Measurements from ENCODE around the gene DAP3. TPM values are rescaled to one million over a fixed set of nuclear protein-coding genes. Genes with fewer than 3 reads are reported as not detected.

DAP3 gene
- total RNA-seq, 6 donors from 2014 or later, result 60.8 to 233 (median 100) TPM

DNA sequence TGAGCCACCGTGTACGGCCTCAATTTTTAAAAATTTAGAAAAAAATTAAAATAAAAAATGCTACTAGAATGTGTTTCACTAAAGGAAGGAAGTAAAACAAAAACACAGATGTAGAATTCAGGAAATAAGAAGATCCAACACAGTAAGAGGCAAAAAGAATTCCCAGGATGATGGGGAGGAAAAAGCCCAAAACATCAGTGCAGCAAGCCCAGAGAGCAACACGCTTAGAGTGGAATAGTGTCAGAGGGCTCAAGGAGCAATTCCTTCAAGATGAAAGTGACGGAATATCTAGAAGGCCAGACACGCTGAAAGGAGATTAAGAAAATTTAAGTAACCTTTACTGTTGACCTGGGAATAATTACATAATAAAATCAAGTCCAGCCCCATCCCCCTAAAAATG lies 80.4 kb downstream of the DAP3 start:
- Histone ChIP-seq H3K4me3 (no peak overlapping the region), H3K36me3 (peaks cover 27 to 97% (median 69%) of the 10 kb centered on the region in 4 donors), H3K27ac (no peak overlapping the region), H3K27me3 (no peaks in the 10 kb centered on the region), H3K4me1 (peaks cover 0 to 3% (median 0%) of the 10 kb centered on the region in 4 donors), H3K9me3 (no peaks in the 10 kb centered on the region)
- DNase-seq, result no peak
- TF ChIP-seq POLR2AphosphoS5 (IDR thresholded peaks at IDR 0.05) (no peak), EP300 (IDR thresholded peaks at IDR 0.05) (no peak), POLR2A (IDR thresholded peaks at IDR 0.05) (no peak)
- TF ChIP-seq, protein P1, sequence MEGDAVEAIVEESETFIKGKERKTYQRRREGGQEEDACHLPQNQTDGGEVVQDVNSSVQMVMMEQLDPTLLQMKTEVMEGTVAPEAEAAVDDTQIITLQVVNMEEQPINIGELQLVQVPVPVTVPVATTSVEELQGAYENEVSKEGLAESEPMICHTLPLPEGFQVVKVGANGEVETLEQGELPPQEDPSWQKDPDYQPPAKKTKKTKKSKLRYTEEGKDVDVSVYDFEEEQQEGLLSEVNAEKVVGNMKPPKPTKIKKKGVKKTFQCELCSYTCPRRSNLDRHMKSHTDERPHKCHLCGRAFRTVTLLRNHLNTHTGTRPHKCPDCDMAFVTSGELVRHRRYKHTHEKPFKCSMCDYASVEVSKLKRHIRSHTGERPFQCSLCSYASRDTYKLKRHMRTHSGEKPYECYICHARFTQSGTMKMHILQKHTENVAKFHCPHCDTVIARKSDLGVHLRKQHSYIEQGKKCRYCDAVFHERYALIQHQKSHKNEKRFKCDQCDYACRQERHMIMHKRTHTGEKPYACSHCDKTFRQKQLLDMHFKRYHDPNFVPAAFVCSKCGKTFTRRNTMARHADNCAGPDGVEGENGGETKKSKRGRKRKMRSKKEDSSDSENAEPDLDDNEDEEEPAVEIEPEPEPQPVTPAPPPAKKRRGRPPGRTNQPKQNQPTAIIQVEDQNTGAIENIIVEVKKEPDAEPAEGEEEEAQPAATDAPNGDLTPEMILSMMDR (IDR thresholded peaks at IDR 0.05), result no peak
- no peak for ATAC-seq (ENCODE audit: low FRiP score in 2 of 2)
- WGBS, 2 donors, result 92 to 95% methylated on average over 5 of the region's 5 CpGs

DNA sequence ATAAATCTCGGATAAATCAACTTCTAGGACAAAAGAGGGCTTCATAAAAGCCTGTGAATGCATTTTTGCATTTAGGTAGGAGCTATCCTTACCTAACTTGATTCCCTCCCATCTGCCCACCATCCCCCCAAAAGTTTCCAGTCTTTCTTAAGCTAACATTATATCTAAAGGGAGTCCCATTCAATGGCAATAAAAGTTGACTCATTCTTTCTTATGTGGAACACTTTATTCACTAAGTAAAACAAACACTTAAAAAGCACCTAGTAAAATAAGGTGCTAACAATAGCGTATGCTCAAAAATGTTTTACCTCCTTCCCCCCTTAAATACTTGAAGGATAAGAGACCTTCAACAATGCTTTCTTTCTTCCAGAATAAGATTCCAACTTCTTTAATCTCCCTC lies 84.3 kb downstream of the DAP3 start:
- no peaks in the 10 kb centered on the region for H3K27me3 ChIP-seq
- H3K27ac ChIP-seq, result peak overlapping the region in 1 of 4 donors; percentile 0
- peaks cover 34 to 98% (median 60%) of the 10 kb centered on the region in 4 donors for H3K36me3 ChIP-seq
- DNase-seq (no peak), ATAC-seq (ENCODE audit: low FRiP score in 2 of 2) (no peak)
- no peak overlapping the region for H3K4me3 ChIP-seq
- no peaks in the 10 kb centered on the region for H3K4me1 ChIP-seq
- 72 to 82% methylated on average over 2 of the region's 2 CpGs for WGBS, 2 donors
- no peak for TF ChIP-seq POLR2AphosphoS5 (IDR thresholded peaks at IDR 0.05)
- TF ChIP-seq, protein P1 (IDR thresholded peaks at IDR 0.05), result no peak
- no peak for TF ChIP-seq POLR2A (IDR thresholded peaks at IDR 0.05)
- TF ChIP-seq EP300 (IDR thresholded peaks at IDR 0.05), result no peak
- no peaks in the 10 kb centered on the region for H3K9me3 ChIP-seq

DNA sequence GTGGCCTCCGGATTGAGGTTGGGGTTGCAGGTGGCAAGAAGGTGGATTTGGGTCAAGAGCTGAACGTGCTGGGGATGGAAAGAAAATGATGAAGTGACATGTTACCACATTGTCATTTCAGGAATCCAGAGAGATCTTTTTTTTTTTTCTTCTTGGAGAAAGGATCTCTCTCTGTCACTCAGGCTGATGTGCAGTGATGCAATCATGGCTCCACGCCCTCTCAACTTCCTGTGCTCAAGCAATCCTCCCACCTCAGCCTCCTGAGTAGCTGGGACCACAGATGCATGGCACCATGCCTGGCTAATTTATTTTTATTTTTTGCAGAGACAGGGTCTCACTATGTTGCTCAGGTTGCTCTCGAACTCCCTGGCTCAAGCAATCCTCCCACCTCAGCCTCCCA lies 87.5 kb downstream of the DAP3 start:
- peaks cover 16 to 89% (median 40%) of the 10 kb centered on the region in 4 donors for H3K36me3 ChIP-seq
- no peaks in the 10 kb centered on the region for H3K9me3 ChIP-seq
- H3K27ac ChIP-seq, result no peak overlapping the region
- no peak for DNase-seq
- ATAC-seq (ENCODE audit: low FRiP score in 2 of 2), result no peak
- H3K27me3 ChIP-seq, result no peaks in the 10 kb centered on the region
- H3K4me3 ChIP-seq, result no peak overlapping the region
- WGBS, 2 donors, result 84 to 85% methylated on average over 4 of the region's 4 CpGs
- TF ChIP-seq EP300 (IDR thresholded peaks at IDR 0.05) (no peak), POLR2AphosphoS5 (IDR thresholded peaks at IDR 0.05) (no peak), POLR2A (IDR thresholded peaks at IDR 0.05) (no peak)
- TF ChIP-seq, protein P1 (IDR thresholded peaks at IDR 0.05), result no peak
- H3K4me1 ChIP-seq, result no peaks in the 10 kb centered on the region

DNA sequence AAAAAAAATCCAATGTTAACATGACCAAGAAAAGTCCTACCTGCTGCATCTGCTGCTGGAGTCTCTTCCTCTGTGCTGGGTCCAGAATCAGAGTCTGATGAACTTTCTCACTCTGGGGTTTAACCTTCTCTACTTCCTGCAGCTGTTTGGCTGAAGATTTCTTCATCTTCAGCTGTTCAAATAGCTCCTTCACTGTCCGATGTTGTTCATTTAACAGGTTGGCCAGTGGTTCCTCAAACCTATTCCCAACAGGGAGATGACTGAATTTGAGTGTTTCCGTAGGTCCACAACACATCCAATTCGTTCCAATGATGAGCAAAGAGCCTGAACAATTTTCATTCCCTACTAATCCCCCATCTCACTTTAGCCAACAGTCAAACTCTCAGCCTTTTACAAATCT lies 88.7 kb downstream of the DAP3 start:
- H3K4me1 ChIP-seq, result no peaks in the 10 kb centered on the region
- H3K27ac ChIP-seq, result no peak overlapping the region
- no peak for ATAC-seq (ENCODE audit: low FRiP score in 2 of 2)
- no peaks in the 10 kb centered on the region for H3K27me3 ChIP-seq
- no peaks in the 10 kb centered on the region for H3K9me3 ChIP-seq
- TF ChIP-seq POLR2AphosphoS5 (IDR thresholded peaks at IDR 0.05), result no peak
- no peak for TF ChIP-seq POLR2A (IDR thresholded peaks at IDR 0.05)
- TF ChIP-seq, protein P1 (IDR thresholded peaks at IDR 0.05), result no peak
- TF ChIP-seq EP300 (IDR thresholded peaks at IDR 0.05), result no peak
- WGBS, 2 donors, result 86 to 96% methylated on average over 3 of the region's 3 CpGs
- no peak overlapping the region for H3K4me3 ChIP-seq
- DNase-seq, result no peak
- peaks cover 10 to 89% (median 30%) of the 10 kb centered on the region in 4 donors for H3K36me3 ChIP-seq

Other genes with a start within 250 kb of the DAP3 start
- 10 to 100 TPM; 43.5 to 68.8 (median 55.1) TPM for gene ASH1L, start 126.3 kb upstream of the DAP3 start, total RNA-seq
- 10 to 100 TPM; 17.4 to 82.8 (median 27.2) TPM for gene MSTO1, start 78.9 kb upstream of the DAP3 start, total RNA-seq
- 100 to 1,000 TPM in 3 of 6 donors, 10 to 100 TPM in 3; 49.3 to 225 (median 89.9) TPM for gene YY1AP1, start 317 bp upstream of the DAP3 start, total RNA-seq
- 100 to 1,000 TPM in 1 of 6 donors, 10 to 100 TPM in 5; 28.9 to 160 (median 46.3) TPM for gene GON4L, start 168.1 kb downstream of the DAP3 start, total RNA-seq
- 10 to 100 TPM in 1 of 6 donors, 1 to 10 TPM in 5; 3.1 to 12.1 (median 7.8) TPM for gene SYT11, start 170.5 kb downstream of the DAP3 start, total RNA-seq
- gene RIT1, start 222.3 kb downstream of the DAP3 start, total RNA-seq, result 10 to 100 TPM; 26.3 to 67.1 (median 45.1) TPM
- 100 to 1,000 TPM in 1 of 6 donors, 10 to 100 TPM in 5; 30.4 to 105 (median 37.6) TPM for gene KHDC4, start 245.3 kb downstream of the DAP3 start, total RNA-seq

Measured in upper lobe of left lung (tissue), 6 donors.